GM19239 (cell line): Measurements from ENCODE around the gene TTC6.

Experiments
- DNase-seq: peaks from one replicate; pipeline ENCODE4 v3.0.0; 2011; ENCODE audit warnings: low spot score; ENCODE audit not compliant: insufficient read length
- FAIRE-seq: peaks from 2 replicates; lab custom pipeline; 2011; peaks lifted over from hg19 to GRCh38; lab: Jason Lieb, UNC

The TTC6 gene

DNA sequence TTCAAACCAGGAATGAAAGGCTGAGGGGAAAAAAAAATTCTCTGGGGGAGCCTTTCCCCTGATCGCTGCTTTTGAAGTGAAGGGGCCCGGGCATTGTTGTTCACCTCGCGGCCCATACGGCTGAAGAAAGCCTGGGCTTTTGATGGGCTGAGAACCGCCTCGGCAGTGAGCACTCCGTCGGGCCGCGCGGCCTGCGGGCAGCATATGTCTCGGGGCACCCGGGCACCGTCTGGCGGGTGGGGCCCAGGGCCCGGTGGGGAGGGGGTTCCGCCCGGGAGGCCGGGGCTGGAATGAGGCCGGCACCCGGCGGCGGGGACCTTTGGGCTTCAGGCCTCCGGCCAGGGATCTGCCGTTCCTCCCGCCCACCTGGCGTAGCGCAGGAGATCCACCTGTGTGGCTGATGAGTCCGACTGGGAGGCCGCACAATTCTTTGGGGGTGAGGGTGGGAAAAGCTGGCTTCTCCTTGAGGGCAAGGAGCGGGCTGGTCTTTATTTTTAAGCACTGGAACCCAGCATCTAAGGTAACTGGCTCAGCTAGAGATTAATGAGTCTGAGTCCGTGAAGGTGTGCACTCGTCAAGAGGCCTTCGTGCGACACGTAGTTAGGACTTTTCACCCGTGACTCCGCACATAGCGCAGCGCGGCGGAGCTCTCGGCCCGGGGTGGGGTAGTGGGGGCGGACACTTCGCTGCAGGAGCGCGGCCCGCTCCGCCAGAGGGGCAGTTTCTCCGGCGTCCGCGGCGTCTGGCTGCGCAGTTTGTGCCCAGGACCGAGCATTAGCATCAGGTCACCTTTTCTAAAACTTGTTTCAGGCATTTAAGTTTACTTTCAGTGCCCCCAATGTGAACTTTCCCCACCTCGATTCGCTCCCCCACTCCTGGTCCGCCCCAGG, 11.0 kb upstream of the TTC6 start:
- no peak for FAIRE-seq
- DNase-seq: no peak

DNA sequence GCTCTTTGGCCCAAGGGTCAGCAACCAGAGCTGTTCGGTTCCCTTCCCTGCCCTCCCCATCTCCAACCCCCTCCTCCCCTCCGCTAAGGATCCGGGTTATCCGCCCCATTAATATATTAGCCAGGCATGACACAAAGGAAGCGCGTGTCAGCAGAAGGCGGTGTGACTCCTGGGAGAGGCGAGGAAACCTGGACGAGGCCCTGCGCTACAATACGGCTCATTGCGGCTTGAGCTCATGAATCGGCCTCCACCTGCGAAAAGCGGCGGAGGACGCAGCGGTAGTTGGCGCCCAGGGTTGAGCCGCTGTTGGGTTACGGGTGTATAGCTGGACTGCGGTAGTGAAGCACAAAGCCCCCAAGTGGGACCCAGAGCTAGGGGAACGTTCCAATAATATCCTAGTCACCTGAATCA, 10.3 kb upstream of the TTC6 start:
- FAIRE-seq (no peak), DNase-seq (no peak)

DNA sequence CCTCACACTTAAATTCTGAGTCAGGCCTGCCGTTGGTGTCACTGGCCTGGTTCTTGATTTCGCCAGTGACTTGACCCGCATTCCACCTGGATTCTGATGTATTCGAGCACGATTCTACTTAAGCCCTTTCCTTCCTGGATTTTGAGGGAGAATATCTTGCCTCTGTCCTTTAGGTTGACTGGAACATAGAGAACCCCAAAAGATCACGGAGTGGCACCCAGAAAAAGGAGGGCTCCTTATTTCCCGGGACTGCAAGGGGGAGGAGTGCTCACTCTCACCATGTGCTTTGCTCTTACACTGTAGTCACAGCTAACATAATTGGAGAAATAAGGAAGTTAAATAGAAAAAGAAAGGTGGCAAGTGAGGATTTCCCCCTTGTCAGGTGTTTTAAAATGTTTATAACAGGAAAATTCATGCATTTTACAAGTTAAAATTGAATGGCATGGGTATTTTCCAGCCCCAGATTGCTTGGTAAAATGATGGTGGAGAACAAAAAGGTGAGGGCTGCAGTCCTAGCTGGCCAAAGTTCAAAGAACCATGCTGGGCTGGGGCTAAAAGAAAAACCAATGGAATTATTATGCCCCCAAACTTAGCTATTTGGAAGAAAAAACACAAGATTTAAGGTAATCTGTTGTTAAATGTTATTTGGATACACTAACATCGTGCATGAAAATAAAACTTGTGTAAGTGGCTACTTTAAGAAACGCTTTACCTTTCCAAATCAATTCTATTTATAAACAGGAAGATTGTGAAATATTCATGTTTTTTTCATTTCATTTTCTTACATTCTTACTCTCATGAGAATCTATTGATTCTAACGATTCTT, 9.2 kb upstream of the TTC6 start:
- FAIRE-seq: no peak
- DNase-seq: no peak

DNA sequence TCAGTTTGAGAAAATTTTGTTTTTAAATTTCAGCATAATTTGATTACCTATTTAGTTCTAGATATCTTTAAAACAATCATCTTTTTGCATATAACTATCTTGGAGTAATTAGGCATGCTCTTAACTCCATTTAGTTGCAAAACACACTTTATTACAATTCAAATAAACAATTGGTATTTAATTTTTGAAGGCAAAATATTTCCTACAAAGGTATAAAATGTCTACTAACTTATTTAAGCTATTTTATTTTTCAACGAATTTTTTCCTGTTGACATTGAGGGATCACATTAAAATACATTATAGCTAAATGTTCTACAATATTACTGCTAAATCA, 8.7 kb upstream of the TTC6 start:
- FAIRE-seq: no peak
- DNase-seq: no peak

DNA sequence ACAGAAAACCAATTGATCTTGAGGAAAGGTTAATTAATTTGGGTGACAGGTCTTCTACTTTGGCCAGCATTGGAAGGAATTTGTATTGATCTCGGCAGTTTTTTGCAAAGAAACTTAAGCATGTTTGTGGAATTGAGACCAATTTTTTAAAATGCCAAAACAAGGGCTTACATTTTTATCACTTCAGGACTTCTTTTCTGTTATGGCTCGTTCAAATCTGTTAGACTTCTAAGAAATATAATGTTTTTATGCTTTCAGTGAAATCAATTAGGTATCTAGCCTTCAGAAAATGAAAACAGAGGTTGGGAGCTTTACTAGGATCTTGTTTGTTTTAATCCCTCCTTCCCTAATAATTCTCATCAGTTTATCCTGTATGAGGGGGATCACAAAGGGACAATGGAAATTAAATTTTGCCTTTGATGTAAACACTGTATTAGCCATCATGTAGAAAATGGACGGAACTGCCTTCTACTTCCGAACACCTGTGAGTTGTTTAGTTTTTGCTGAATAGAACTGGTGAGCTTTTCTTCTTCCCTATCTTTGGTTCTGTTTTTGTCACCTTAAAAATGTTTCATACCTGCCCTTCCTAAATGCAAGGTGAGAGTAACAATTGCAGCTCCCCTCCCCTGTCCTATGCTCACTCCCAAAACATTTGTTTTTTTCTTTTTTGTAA, 8.2 kb upstream of the TTC6 start:
- no peak for DNase-seq
- FAIRE-seq: no peak

DNA sequence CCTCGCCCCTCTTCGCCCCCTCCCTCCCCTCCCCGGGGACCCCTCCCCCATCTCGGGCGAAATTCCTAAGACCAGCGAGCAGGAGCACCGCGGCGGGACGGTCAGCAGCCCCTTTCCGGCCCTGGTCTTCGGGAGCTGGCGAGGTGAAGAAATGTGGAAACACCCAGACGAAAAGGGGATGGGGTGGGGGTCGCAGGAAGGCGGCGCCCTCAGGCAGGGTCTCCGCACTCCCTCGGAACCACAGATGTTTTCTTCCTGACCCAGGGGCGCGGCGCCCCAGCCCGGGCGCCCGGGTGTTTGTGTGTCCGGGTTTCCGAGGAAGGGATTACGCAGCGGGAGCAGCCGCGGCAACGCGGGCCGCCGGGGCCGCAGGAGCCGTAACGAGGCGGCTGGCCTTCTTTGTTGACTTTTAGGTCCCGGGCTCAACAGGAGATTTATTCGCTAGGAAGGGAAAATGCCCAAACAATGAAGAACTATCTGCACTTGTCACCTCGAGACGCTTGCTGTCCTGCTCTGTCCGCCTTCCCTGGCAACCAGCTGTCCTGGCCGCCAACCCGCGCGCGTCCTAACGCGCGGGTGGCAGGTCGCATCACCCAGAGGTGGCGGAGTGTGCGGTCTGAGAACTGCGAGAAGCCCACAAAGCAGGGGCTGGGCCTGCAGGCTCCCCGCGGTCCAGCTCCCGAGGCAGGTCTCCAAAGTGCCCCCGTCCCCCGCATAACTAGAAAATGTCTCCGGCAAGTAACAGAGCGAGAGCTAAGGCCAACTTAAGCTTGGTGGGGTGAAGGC, 7.4 kb upstream of the TTC6 start:
- DNase-seq (no peak), FAIRE-seq (no peak)

DNA sequence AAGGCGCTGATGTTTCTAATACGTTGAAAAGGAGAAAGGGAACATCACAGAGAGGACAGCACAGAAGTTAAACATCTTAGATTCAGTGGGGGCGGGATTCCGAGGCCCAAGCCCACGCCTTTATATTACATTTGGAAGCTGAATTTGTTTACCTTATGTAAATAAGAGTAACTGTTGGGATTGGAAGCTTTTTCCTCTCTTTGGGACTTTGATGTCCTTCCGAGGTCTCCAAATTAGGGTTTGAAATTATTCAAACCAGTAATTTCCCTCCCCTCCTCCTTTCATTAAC, 6.8 kb upstream of the TTC6 start:
- FAIRE-seq (no peak), DNase-seq (no peak)

DNA sequence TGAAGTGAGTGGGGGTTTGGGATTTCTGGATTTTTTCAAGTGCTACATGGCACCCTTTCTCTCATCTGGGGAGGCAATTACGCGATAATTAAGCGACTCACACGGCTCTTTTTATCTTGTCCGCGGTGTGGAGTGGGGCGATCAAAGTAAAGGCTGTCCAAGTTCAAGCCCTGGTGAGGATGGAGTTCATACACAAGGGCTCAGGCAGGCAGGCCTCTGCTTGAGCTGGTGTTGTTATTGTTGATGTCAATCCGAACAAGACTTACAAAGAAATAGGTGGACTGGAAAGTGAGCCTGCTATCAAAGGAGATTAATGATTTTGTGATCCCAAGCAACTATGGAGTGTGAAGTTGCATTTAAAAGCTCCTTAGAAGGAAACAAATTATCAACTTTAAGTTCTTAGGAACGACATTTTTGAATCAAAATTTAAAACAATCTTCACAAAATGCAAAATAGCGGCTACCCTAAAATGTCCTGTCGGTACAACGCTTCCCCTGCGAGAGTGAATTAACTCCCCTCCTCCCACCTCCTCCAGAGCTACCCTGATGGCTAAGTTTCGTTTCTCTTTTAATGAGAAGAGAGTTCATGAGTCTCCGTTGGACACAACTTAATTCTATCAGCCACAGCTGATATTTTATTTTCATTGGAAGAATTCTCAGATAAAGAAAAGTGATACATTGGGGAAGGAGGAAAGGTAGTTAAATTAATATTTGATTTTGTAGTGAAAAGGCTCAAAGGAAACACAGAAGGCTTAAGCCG, 6.3 kb upstream of the TTC6 start:
- DNase-seq: no peak

DNA sequence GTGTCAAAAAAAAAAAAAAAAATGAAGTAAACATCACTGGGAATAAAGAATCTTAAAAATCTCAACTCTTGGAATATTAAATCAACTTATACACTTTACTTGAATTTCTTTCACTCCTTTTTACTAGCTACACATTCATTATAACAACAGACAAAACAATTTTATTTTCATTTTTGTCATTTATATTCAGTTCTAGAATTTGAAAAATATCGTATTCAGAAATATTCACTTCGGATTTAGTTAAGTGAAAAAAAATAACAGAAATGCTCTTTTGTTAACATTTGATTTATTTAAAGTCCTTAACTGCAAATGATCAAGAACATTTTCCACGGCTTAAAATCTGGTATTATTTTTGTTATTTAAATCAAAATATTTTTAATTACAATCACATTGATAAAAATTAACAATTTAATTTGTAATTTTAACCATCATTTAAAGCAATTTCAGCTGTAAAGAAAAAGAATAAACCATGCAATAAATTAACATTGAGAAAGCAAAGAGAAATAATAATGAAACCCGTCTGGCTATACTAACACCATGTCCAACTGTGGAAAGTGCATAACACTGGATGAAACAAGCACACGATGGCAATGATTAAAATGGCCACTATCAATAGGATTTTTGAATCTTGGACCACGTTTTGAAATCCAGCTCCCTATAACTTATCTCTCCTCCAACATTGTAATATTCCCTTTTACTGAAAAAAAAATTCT, 5.6 kb upstream of the TTC6 start:
- no peak for DNase-seq
- FAIRE-seq: no peak

More for the DNA sequence above, 6.3 kb upstream of the TTC6 start:
- FAIRE-seq: no peak

DNA sequence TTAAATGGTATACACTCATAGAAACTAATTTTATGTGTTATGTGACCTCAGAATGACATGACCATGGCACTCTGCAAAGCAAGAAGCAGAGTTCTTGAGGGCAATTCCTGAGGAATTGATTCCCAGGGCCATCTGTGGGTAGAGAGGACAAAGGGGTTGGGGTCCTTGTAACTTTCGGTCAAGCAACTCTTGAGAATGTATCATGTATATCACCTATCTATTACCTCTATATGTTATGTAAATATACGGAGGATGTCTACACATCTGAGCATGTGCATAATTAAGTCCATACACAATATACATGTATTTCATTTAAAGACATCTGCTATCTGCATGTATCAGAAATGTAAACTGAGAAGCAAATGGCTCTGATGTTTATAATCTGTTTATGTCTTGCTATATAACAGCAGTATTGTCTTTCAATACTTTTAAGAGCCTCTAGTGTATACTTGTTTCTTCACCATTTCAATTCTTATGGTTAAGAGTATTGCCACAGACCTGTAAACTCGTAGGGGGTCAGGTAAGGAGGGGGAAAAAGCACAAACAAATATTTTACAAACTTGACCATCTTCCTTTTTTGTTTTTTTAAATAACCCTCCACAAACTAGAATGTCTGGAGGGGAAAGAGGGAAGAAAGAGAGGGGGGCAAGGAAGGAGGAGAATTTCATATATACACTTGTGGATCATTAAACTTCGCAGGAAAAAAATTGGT, 4.8 kb upstream of the TTC6 start:
- no peak for FAIRE-seq

DNA sequence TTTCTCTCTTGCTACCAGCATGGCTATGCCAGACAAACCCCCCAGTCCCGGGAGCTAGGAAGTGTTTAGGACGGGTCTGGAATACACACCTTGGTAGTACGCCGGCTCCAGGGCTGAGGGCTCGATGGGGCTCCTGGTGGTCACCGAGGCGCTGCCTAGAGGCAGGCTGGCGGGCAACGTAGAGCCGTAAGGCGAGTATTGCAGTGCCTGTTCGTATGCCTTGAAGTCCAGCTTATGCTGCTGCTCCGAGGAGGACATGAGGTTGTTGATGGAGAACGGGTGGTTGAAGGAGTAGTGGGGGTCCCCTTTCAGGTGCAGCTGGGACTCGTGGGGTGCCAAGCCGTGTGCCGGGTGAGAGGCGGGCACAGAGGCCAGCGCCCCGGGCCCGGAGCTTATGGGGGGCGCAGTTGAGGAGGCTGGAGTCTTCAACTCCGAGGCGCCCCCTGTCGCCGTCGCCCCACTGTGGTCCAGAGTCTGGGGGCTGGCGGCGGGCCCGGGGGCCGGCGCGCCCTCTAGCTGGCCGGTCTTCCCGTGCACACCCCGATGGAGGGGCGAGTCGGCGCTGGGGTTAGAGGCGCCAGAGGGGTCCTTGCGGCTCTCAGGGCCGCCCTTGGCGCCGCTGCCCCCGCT, 4.0 kb upstream of the TTC6 start:
- DNase-seq (no peak), FAIRE-seq (no peak)

More for the DNA sequence above, 4.8 kb upstream of the TTC6 start:
- DNase-seq: no peak

DNA sequence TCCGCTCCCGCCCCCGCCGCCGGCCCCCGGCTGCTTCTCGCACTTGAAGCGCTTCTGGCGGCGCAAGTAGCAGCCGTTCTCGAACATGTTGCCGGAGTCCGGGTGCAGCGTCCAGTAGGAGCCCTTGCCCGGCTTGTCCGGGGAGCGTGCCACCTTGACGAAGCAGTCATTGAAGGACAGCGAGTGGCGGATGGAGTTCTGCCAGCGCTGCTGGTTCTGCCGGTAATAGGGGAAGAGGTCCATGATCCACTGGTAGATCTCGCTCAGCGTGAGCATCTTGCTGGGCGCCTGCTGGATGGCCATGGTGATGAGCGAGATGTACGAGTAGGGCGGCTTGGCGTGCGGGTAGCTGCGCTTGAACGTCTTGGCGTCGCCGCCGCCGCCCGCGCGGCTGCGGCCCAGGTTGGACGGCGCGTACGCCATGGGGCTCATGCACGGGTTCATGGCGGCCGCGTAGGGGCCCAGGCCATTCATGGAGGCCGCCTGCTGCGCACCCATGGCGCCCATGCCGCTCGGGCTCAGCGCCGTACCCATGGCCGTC, 3.4 kb upstream of the TTC6 start:
- DNase-seq (no peak), FAIRE-seq (no peak)

DNA sequence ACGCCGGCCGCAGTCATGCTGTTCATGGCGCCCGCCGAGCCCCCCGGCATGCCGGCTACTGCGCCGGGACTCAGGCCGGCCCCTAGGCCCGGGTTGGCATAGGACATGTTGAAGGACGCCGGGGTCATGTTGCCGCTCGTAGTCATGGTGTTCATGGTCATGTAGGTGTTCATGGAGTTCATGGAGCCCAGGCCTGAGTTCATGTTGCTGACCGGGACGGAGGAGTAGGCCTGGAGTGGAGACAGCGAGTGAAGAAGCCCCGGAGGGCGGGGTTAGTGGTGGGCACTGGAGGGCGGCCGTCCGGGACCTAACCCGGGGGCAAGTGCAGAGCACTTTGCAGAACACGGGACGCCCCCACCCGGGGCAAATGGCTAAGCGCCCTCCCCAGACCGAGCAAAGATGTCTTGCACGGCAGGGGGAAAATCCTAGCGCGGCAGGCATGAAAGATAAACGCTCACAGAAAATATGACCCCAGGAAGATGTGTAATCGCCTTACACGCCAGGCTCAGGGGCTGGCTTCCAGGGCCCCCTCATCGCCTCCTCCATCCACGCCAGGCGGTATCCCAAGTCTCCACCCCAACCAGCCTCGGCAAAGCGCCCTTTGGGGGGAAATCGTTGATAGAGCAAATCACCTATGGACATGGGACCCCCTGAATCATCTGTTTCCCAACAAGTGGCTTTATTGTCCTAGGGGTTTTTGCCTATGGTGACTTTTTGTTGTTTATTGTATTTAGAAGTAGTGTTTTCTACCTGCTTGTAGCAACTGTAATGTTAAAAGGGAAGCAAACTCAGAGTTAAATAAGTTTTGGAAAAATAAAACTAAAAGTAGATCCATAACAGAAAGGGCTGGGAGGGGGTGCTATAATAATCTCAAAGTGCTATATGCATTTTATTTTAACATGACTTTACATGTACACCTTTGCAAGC, 2.7 kb upstream of the TTC6 start:
- DNase-seq: no peak
- no peak for FAIRE-seq

DNA sequence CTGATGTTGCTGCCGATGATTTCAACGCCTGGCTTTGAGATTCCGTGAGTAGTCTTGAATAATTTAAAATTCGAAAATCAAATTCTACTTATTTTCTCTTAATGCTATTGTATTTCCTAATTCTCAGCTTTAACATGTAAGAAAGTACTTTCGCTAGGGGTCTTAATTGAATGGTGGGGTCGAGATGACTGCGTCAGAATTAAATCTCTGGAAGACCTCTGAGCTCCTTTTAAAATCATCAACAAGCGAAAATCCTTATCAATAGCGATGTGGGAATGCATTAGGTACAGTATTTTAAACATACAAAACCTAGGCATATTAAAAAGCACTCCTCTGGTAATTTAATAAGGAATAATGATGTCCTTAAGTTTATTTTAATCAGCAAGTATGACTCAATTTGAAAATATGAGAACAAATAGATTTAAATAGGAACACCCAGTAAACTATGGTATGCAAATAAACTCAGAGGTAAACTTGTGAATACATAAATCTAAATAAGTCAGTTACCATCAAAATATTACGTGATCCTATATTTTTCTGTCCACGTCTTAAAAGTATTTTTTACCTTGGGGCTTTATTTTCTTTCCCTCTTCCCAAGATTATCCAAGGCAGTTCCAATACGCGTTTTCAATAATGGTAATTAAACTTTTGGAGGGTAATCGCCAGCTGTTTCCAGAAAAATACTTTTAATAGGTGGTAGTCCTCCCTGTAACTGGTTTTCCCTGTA, 1.8 kb upstream of the TTC6 start:
- FAIRE-seq (no peak), DNase-seq (no peak)

DNA sequence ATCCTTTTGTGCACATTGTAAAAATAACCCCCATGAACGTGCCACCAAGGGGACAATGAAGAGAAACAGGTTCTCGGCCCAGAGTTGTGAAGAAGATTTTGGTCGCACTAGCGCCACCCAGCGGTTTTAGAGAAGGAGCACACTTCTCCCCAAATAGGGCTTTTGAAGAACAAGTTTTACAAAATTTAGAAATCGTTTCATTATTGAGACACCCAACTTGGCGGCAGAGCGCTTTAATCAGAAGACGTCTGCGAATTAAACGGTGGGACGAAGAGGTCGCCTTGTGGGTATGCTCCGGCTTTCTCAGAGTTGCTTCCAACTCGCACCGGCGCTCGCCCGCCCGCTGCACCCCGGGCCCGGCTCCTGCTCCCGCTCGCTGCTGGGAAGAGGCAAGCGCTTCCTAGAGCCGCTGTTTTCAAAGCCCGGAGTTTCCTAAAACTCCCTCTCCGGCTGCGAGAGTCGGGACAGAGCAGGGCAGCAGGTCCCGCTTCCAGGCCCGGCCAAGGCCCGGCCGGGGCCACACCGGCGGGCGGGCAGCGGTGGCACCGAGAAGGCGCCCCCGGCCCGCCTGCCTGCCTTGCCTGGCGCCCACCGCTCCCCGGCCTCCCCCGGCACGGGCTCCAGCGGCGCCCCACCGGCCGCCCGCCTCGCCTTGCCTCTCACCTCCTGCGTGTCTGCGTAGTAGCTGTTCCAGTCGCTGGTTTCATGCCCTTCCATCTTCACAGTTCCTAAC, 1.0 kb upstream of the TTC6 start:
- DNase-seq (no peak), FAIRE-seq (no peak)
